Activated CD4-positive, alpha-beta T cell treated with anti-CD3 and anti-CD28 coated beads for 48 hours (primary cell): ENCODE results near the gene ACKR1.

Source experiments
- DNase-seq: peaks from one replicate; pipeline ENCODE4 v3.0.0-alpha.2; 2020

ACKR1 gene

GRCh38 chr1:159223004-159223403, 18.3 kb downstream of the ACKR1 start:
- DNase-seq: no peak

GRCh38 chr1:159228554-159228953, 23.9 kb downstream of the ACKR1 start:
- DNase-seq: no peak

GRCh38 chr1:159229260-159229885, 24.7 kb downstream of the ACKR1 start:
- no peak for DNase-seq

GRCh38 chr1:159229896-159230295, 25.2 kb downstream of the ACKR1 start:
- no peak for DNase-seq

- DNase-seq: no peak
These were observed 35.0 kb downstream of the ACKR1 start for GRCh38 chr1:159239551-159240220.

GRCh38 chr1:159247266-159247665, 42.6 kb downstream of the ACKR1 start:
- DNase-seq: no peak

- no peak for DNase-seq
These were observed 43.6 kb downstream of the ACKR1 start for GRCh38 chr1:159248311-159248710.

- no peak for DNase-seq
These were observed 46.1 kb downstream of the ACKR1 start for GRCh38 chr1:159250638-159251216.
